ENCODE measurements around the gene USP37. TPM values are rescaled to one million over a fixed set of nuclear protein-coding genes. Genes with fewer than 3 reads are reported as not detected.
A peak's percentile ranks its signal among the peaks of the same experiment; 100 is the strongest.

Gene USP37
- total and polyA plus RNA-seq, 8 donors: 2.1 to 8.6 (median 5.0) TPM

- Histone ChIP-seq H3K27me3 (no peaks in the 10 kb centered on the region), H3K4me3 (peak overlapping the region in 2 of 4 donors; percentile 34 to 44), H3K27ac (peak overlapping the region; percentile 64 to 89 (median 68)), H3K36me3 (peaks cover 0 to 37% (median 13%) of the 10 kb centered on the region in 3 donors), H3K4me1 (peaks cover 10 to 19% (median 17%) of the 10 kb centered on the region in 3 donors), H3K9me3 (no peaks in the 10 kb centered on the region)
- ATAC-seq: peak; percentile 3 to 19 (median 9)
- intact Hi-C loops (cut with DNase I): loop anchor here in 2 of 3 donors (5.0 to 10.0 kb wide), 2 partner anchors 247 to 249 kb away; partner anchors contain the start of genes BCS1L (in 1 of the 2) and ZNF142 (in 1 of the 2)
- DNase-seq: peak in 3 of 6 donors; percentile 66 to 79 (median 72)
- no peak for FAIRE-seq
- no peak for TF ChIP-seq CTCF (IDR thresholded peaks at IDR 0.05)
- 2 to 5% methylated on average over 15 of the region's 15 CpGs for WGBS, 2 donors
Measured at GRCh38 chr2:218405746-218406208, 162.4 kb downstream of the USP37 start.

- no peaks in the 10 kb centered on the region for H3K9me3 ChIP-seq
- no peak for TF ChIP-seq CTCF (IDR thresholded peaks at IDR 0.05)
- DNase-seq: peak in 2 of 6 donors; percentile 51 to 62
- no peak for FAIRE-seq
- WGBS, 2 donors: 52 to 53% methylated on average over 8 of the region's 8 CpGs
- H3K4me3 ChIP-seq: peak overlapping the region in 1 of 4 donors; percentile 44
- peak overlapping the region in 3 of 4 donors; percentile 64 to 89 (median 72) for H3K27ac ChIP-seq
- no peak for ATAC-seq
- H3K4me1 ChIP-seq: peaks cover 10 to 19% (median 17%) of the 10 kb centered on the region in 3 donors
- no peaks in the 10 kb centered on the region for H3K27me3 ChIP-seq
- H3K36me3 ChIP-seq: peaks cover 0 to 37% (median 13%) of the 10 kb centered on the region in 3 donors
- intact Hi-C loops (cut with DNase I): loop anchor here in 2 of 3 donors (5.0 to 10.0 kb wide), 2 partner anchors 247 to 250 kb away; partner anchors contain the start of genes BCS1L (in 1 of the 2) and ZNF142 (in 1 of the 2)
Measured at GRCh38 chr2:218405086-218405745, 162.9 kb downstream of the USP37 start.

GRCh38 chr2:218404351-218405085 is 163.6 kb downstream of the USP37 start:
- intact Hi-C loops (cut with DNase I): loop anchor here in 2 of 3 donors (5.0 to 10.0 kb wide), 2 partner anchors 248 to 250 kb away; partner anchors contain the start of genes BCS1L (in 1 of the 2) and ZNF142 (in 1 of the 2)
- peaks cover 0 to 37% (median 13%) of the 10 kb centered on the region in 3 donors for H3K36me3 ChIP-seq
- H3K27me3 ChIP-seq: no peaks in the 10 kb centered on the region
- H3K4me1 ChIP-seq: peaks cover 10 to 19% (median 17%) of the 10 kb centered on the region in 3 donors
- no peak overlapping the region for H3K27ac ChIP-seq
- peak in 4 of 6 donors; percentile 21 to 74 (median 47) for DNase-seq
- 79 to 86% methylated on average over 16 of the region's 16 CpGs for WGBS, 2 donors
- no peak for TF ChIP-seq CTCF (IDR thresholded peaks at IDR 0.05)
- ATAC-seq: no peak
- H3K4me3 ChIP-seq: no peak overlapping the region
- FAIRE-seq: no peak
- H3K9me3 ChIP-seq: no peaks in the 10 kb centered on the region

- no peak for TF ChIP-seq CTCF (IDR thresholded peaks at IDR 0.05)
- H3K27me3 ChIP-seq: no peaks in the 10 kb centered on the region
- peaks cover 10 to 19% (median 17%) of the 10 kb centered on the region in 3 donors for H3K4me1 ChIP-seq
- FAIRE-seq (no peak), DNase-seq (no peak), ATAC-seq (no peak)
- H3K36me3 ChIP-seq: peaks cover 0 to 37% (median 13%) of the 10 kb centered on the region in 3 donors
- WGBS, 2 donors: 75 to 86% methylated on average over 7 of the region's 7 CpGs
- intact Hi-C loops (cut with DNase I): loop anchor here in 1 of 3 donors (10.0 kb wide), 1 partner anchor 251 kb away; the partner anchor contains the start of genes BCS1L and ZNF142
- H3K9me3 ChIP-seq: no peaks in the 10 kb centered on the region
- no peak overlapping the region for H3K27ac ChIP-seq
- H3K4me3 ChIP-seq: no peak overlapping the region
Measured at GRCh38 chr2:218403810-218404209, 164.3 kb downstream of the USP37 start.

All from pancreas (tissue), 10 donors.